ENCODE measurements around the gene MGAT4A. TPM values are rescaled to one million over a fixed set of nuclear protein-coding genes. Genes with fewer than 3 reads are reported as not detected.
A peak's percentile ranks its signal among the peaks of the same experiment; 100 is the strongest.

The MGAT4A gene
- total and polyA plus RNA-seq, 2 of the 13 experiments (the other 11 are each of a cell fraction or from before 2014, with no cell fraction given): 47.2 to 90.9 TPM

DNA sequence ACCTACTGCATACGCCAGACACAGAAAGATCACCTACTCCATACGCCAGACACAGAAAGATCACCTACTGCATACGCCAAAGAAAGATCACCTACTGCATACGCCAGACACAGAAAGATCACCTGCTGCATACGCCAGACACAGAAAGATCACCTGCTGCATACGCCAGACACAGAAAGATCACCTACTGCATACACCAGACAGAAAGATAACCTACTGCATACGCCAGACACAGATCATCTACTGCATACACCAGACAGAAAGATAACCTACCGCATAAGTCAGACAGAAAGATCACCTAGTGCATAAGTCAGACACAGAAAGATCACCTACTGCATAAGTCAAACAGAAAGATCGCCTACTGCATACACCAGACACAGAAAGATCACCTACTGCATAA, 148.4 kb downstream of the MGAT4A start:
- no peak for TF ChIP-seq ZC3H13 (CRISPR knock-in tag; IDR thresholded peaks at IDR 0.05)
- TF ChIP-seq ZKSCAN8 (CRISPR knock-in tag; IDR thresholded peaks at IDR 0.05; ENCODE audit: borderline replicate concordance): 0 out of 2 replicates have a peak, but pooled peaks have one; percentile 8
- no peak overlapping the region for H2AFZ ChIP-seq (ENCODE audit: low read length)
- ATAC-seq (no peak), FAIRE-seq (no peak), DNase-seq (ENCODE audit: low spot score) (no peak)
- ChIA-PET CTCF (ENCODE audit: low intra/inter-chr PET ratio, low total read pairs) (no interaction called here), POLR2A (no interaction called here)
- H3K9ac ChIP-seq (ENCODE audit: insufficient read depth, low read depth, low read length): no peak overlapping the region
- no TSS peak for BruUV-seq (replicated peaks)
- H3K79me2 ChIP-seq (ENCODE audit: insufficient read depth, low read length): no peaks in the 10 kb centered on the region
- H3K36me3 ChIP-seq (replicated peaks in 1 of 2; ENCODE audit: control insufficient read depth in 1 of 2, insufficient read depth in 2 of 2, low read length in 2 of 2): peaks cover 3 to 8% of the 10 kb centered on the region in 2 experiments
- no peaks in the 10 kb centered on the region for H4K20me1 ChIP-seq (ENCODE audit: insufficient read depth, low read length)
- H3K4me2 ChIP-seq (ENCODE audit: low read depth, low read length): no peak overlapping the region
- intact Hi-C loops (cut with micrococcal nuclease; ENCODE audit: unreplicated experiment): no loop called here
- no peak overlapping the region for H3K4me3 ChIP-seq (replicated peaks in 1 of 3; ENCODE audit: insufficient read depth in 1 of 3, low read depth in 2 of 3, low read length in 3 of 3)
- no peak overlapping the region for H3K27ac ChIP-seq (ENCODE audit: extremely low read length, insufficient read depth, low read length)
- H3K27me3 ChIP-seq (ENCODE audit: control insufficient read depth in 1 of 2, insufficient read depth in 2 of 2, low read length in 2 of 2): no peaks in the 10 kb centered on the region
- in situ Hi-C loops (cut with HindIII; ENCODE audit: extremely low pct_ligation_motif_present, low pct_unique_long_range_greater_than_20kb): no loop called here
- H3K9me3 ChIP-seq (ENCODE audit: low read length): no peaks in the 10 kb centered on the region
- 96% methylated on average over 9 of the region's 9 CpGs for whole genome bisulfite sequencing (ENCODE audit: low lambda C conversion rate)
- peaks cover 19% of the 10 kb centered on the region for H3K4me1 ChIP-seq (ENCODE audit: insufficient read depth, low read length)

- H3K4me3 ChIP-seq (replicated peaks in 1 of 3; ENCODE audit: insufficient read depth in 1 of 3, low read depth in 2 of 3, low read length in 3 of 3): no peak overlapping the region
- H3K79me2 ChIP-seq (ENCODE audit: insufficient read depth, low read length): no peaks in the 10 kb centered on the region
- H3K27me3 ChIP-seq (ENCODE audit: control insufficient read depth in 1 of 2, insufficient read depth in 2 of 2, low read length in 2 of 2): no peaks in the 10 kb centered on the region
- no TSS peak for BruUV-seq (replicated peaks)
- H3K9ac ChIP-seq (ENCODE audit: insufficient read depth, low read depth, low read length): no peak overlapping the region
- WGBS (ENCODE audit: low lambda C conversion rate): 95% methylated on average over 9 of the region's 10 CpGs
- in situ Hi-C loops (cut with HindIII; ENCODE audit: extremely low pct_ligation_motif_present, low pct_unique_long_range_greater_than_20kb) (no loop called here), intact Hi-C loops (cut with micrococcal nuclease; ENCODE audit: unreplicated experiment) (no loop called here)
- no peak for ATAC-seq
- peaks cover 19% of the 10 kb centered on the region for H3K4me1 ChIP-seq (ENCODE audit: insufficient read depth, low read length)
- ChIA-PET POLR2A (no interaction called here), CTCF (ENCODE audit: low intra/inter-chr PET ratio, low total read pairs) (no interaction called here)
- no peak overlapping the region for H2AFZ ChIP-seq (ENCODE audit: low read length)
- DNase-seq (ENCODE audit: low spot score): no peak
- H3K27ac ChIP-seq (ENCODE audit: extremely low read length, insufficient read depth, low read length): no peak overlapping the region
- H3K9me3 ChIP-seq (ENCODE audit: low read length): no peaks in the 10 kb centered on the region
- H3K4me2 ChIP-seq (ENCODE audit: low read depth, low read length): no peak overlapping the region
- H4K20me1 ChIP-seq (ENCODE audit: insufficient read depth, low read length): no peaks in the 10 kb centered on the region
- peaks cover 5 to 13% of the 10 kb centered on the region in 2 experiments for H3K36me3 ChIP-seq (replicated peaks in 1 of 2; ENCODE audit: control insufficient read depth in 1 of 2, insufficient read depth in 2 of 2, low read length in 2 of 2)
- no peak for FAIRE-seq
- TF ChIP-seq, protein P1, sequence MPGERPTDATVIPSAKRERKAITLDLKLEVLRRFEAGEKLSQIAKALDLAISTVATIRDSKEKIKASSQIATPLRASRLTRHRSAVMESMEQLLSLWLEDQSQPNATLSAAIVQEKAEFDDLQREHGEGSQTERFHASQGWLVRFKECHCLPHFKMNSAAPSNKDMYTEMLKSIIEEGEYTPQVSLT (CRISPR knock-in tag; IDR thresholded peaks at IDR 0.05; ENCODE audit: borderline replicate concordance, low read depth): no peak
- TF ChIP-seq SUZ12 (IDR thresholded peaks at IDR 0.05; ENCODE audit: low read depth, low read length) (no peak), ZNF121 (CRISPR knock-in tag; IDR thresholded peaks at IDR 0.05) (no peak), KMT2A (CRISPR knock-in tag; IDR thresholded peaks at IDR 0.05) (no peak), ZNF337 (CRISPR knock-in tag; IDR thresholded peaks at IDR 0.05; ENCODE audit: borderline replicate concordance, low read depth) (no peak), ZHX2 (IDR thresholded peaks at IDR 0.05; ENCODE audit: low read depth) (no peak), ZHX2 (CRISPR knock-in tag; IDR thresholded peaks at IDR 0.05; ENCODE audit: borderline replicate concordance) (no peak), CBFB (CRISPR knock-in tag; IDR thresholded peaks at IDR 0.05) (no peak), STAG1 (CRISPR knock-in tag; IDR thresholded peaks at IDR 0.05) (no peak)
These were observed 150.2 kb downstream of the MGAT4A start for GRCh38 chr2:98580656-98581284.
